DMS114 treated with DMSO at 0.1 percent for 48 hours (cell line): ENCODE measurements around the gene CFAP91.
A peak's percentile ranks its signal among the peaks of the same experiment; 100 is the strongest.

Experiments
- DNase-seq: peaks from one replicate; lab custom pipeline; 2025; ENCODE audit not compliant: unreplicated experiment; lab: John Stamatoyannopoulos, UW

Gene CFAP91

GRCh38 chr3:119702530-119703527 is at the start of gene CFAP91:
Gene CFAP91, plus strand, starts transcription at chr3:119703022. Its CDS starts 77 bp downstream, at chr3:119703099.
- DNase-seq = peak; percentile 90

DNA sequence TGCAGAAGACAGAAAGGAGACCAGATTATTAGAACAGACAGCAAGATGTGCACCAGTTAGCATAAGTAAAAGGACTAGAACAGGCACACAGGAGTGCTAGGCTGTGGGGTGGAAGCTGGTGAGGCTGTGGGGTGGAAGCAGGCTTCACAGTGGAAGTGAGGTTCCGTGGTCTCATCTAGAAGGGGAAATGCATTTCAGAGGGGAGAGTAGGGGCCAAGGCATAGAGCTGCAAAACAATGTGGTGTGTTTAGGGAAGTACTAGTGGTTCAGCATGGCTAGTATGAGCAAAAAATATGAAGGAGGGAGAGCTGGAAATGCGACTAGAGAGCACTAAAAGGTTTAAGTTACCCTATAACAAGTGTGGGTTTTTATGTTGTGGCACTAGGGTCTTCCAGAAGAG is 48.9 kb upstream of the CFAP91 start:
- no peak for DNase-seq

DNA sequence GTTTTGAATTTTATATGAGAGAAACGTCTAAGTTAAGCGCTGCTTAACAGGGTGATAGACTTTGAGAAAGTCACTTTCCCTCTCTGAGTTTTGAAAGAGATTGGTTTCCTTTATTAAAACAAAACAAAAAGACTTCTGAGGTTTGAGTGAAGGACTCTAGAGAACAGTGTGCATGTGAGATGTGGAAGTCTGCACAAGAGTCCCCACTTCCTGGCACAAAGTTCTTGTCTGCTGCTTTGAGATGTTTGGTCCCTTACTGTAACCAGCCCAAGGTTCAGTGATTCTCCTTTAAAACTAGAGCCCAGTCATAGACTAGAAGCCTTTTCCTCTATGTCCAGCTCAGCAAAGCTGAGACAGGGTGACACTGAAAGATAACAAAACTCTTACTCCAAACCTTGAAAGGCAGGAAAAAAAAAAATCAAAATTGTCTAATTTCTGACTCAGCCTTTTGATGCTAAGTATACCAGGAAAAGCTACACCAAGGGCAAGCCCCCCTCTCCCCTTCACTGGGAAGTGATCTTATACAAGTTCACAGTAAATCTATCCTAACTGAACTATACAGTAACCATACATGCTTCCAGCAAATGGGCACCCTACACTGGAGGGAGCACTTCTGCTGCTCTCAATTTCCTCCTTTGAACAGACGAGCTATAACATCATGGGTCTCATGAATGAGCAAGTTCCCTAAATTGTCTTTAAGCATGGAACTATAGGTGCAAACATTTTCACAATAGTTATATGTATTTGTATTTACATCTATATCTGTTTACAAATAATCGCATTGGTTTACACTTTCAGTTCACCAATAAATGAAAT is 44.7 kb upstream of the CFAP91 start:
- DNase-seq = no peak

DNA sequence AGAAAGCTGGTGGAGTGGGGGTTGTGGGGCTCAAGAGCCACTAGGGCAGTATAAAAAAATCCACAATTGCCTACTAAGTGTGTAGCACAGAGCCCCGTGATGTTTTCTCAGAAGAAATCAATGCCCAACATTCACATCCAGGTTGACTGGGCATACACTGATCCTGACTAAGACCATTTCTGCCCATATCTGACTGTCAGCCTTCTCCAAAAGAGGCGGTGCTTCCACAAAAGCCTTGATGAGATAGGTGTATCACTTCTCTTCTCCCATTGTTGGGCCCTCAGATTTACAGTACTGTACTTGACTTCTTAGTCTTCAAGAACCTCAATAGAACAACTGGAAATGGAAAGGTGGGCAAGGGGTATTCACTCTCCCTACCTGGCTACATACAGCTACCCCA is 43.8 kb upstream of the CFAP91 start:
- DNase-seq = no peak

DNA sequence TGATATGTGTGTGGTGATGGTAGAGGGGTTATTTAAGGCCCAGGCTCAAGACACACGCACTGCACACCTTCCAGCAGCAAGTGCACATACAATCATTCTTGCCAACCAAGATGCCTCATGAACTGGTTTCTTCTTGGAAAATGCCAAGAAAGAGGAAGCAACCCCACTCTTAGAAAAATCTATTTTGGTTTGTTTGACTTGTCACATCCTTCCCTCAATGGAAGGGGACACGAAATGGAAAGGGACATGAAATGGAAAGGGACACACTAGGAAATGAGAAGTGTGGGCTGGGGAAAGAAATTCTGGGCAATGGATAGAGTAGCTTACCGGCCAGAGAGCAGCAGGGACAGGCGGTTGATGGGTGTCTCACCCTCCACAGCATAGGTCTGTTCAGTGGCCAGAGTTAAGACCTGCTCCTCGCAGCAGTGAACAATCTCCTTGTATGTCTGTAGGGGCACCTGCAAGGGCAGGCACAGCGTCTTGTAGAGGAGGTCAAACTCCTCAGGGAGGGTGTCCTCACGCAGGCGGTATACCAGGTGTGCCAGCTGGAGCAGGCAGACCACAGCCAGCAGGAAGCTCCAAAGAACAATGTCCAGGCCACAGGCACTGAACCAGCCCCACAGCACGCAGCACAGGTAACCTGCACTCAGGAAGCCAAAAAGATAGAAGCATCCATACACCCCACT is 43.1 kb upstream of the CFAP91 start:
- DNase-seq = no peak

- DNase-seq = no peak
Measured at GRCh38 chr3:119660474-119661440, 42.1 kb upstream of the CFAP91 start, which contains the start of gene POPDC2. Gene POPDC2, minus strand, starts transcription at chr3:119660589. Its CDS starts 166 bp downstream, at chr3:119660423.

DNA sequence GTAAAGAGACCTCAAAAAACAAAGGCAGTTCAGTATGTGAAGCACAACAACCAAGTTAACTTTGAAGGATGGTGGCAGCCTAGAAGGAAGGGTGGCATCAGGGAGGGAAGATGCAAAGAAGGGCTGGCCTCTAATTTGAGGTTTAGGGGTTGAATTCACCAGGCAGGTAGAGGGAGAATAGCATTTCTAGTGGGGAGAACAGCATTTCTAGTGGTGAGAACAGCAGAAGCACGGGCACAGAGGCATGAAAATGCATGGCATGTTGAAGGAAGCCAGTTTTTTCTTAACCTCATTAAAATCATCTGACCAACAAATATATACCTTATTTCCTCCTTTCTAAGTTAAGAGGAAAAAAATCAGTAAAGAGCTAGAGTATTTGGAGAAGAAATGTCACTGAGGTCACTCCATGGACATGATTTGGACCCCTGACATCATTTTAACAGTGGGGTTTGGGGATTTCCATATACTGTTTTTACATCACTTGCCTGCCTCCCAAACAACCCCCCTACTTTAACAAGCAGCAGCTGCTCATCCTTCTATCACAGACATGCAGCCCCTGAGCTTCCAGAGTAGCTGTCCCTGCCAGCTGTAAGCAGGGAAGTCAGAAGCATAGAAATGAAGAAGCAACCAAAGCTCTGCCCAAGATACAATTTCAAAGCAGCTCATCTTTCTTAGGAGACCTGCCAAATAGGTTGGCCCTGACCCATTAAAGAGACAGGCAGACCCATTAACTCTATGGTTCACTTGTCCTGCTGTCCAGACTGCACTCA is 40.0 kb upstream of the CFAP91 start:
- DNase-seq = no peak

- no peak for DNase-seq
Measured at GRCh38 chr3:119663885-119664284, 38.9 kb upstream of the CFAP91 start.

DNA sequence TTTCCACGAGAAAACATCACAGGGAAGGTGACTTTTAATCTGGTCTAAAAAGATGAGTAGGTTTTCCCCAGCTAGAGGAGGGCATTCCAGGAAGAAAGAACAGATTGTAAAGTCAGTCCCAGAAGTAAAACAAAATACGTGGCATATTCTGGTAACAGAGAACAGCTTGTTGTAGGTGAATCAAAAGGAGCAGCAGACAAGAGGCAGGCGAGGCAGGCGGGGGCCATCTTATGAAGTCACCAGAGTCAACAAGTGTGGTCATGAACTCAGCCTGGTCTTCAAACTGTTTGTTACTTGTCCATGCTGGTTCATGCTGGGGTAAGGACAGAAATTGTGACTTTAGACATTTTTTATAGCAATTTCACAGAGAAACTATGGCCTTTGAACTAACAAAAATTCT is 38.5 kb upstream of the CFAP91 start:
- DNase-seq = no peak

DNA sequence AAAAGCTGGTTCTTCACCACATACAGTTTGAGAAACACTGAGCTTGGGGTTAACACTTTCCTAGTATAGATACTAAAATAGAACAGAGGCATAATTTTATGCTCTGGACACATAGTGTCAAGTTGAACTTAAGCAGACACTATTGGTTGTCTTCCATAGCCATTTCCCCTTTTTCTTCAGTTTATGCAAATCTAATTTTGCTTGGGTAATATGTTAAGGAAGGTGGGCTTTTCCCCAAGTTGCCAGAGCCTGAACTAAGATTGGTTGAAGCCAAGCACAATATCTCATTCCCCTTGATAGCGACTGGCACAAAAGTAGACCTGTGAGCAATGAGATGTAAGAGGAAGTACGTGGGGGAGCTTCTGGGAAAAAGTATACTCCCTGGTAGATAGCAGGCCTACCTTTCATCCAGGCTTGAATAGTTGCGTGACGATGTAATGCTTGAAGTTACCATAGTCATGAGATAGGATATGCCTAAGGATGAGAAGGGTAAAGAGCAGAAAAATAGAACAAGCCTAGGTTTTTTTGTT is 37.9 kb upstream of the CFAP91 start:
- DNase-seq = no peak

DNA sequence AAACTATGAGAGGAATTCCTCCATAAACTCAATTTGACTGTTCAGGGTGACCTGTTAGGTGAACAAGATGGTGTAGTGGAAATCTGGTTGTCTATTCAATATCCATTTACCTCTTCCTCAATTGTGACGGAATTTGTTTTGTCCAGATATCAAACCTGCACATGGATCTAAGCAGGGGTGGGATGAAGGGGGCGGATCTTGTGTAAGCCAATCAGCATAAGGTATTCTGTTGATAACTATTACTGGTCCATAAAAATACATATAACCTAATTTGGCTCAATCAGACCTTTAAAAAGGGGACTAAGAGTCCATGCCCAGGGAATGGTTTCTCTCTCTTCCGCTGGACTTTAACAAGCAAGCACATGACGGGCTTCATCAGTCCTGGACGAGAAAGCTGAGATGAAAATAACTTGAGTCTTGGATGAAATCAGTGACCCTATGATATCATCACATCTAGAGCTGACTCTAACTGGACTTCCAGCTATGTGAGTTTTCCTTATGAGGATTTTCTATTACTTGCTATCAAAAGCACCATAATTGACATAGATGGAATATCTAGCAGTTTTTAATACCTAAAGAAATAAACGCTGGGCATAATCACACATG is 36.8 kb upstream of the CFAP91 start:
- no peak for DNase-seq

DNA sequence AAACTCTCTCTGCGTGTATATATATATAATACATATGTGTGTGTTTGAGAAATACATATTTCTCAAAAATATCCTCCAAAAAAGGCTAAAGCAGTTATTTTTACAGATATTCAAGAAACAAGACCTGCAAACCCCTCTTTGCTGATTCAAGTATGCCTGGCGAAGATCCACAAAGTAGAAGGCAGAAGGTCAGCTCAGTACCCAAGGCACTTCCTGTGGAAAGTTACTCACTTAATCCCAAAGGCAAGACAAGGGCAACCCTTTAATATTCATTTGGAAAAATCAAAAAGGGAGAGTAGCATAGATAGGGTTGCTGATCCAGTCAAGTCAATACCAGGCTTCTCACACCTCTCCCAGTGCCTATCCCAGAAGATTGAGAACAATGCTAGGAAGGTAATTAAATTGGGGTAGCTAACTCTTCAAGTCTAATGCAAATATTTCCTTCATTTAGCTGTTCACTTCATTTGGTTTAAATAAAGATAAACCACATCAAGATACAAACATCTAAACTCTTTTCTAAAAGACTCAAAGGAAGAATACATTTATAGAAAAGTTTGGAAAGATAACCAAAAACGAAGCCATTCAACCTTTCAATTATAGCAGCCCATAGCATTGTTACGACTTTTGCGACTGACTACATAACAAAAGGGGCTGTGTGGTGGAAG is 32.8 kb upstream of the CFAP91 start:
- DNase-seq = no peak

DNA sequence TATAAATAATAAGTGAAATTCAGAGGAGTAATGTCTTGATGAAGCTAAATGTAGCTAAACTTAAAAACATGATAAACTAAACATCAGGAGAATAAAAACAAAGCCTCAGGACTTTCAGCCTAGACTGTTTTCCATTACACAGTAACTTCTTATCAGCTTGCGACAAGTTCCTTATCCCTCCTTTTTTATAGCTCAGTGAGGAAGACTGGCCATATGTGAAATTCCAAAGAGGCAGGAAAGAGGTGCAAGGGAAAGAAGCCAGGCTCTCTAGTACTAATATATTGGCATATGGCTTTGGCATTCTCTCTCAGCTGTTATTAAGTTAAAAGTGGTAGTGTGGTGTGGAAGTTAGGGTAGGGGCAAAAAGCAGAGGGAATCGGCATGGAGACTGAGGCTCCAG is 30.0 kb upstream of the CFAP91 start:
- DNase-seq = no peak

GRCh38 chr3:119673875-119674274 is 28.9 kb upstream of the CFAP91 start:
- no peak for DNase-seq

DNA sequence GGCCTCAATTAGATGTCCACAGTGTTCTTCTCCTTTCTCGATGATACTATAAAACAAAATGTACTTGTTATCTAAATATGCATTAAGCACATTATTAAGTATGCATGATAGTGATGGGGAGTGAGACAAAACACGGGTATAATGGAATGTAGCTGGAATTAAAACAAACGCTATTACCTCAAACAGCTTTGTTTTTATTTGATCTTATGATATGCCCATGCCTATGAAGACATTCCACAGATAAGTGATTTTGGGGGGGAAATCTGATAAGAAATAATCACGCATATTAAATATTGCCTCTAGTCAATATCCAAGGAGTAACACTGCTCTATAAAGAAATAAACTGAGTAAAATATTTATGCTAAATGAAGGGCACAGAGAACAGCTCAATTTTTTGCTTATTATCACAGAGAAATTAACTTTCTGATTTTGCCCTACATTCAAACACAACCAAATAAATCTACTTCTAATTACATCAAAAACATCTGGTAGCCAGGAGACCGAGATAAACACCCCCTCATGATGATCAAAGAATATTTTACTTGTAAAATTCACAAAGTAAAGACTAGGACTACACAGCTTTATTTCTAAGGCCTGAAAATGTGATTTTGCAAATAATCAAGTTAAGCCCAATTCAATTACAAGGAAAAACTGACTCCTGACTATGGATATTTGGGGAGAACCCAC is 27.5 kb upstream of the CFAP91 start:
- DNase-seq = no peak

DNA sequence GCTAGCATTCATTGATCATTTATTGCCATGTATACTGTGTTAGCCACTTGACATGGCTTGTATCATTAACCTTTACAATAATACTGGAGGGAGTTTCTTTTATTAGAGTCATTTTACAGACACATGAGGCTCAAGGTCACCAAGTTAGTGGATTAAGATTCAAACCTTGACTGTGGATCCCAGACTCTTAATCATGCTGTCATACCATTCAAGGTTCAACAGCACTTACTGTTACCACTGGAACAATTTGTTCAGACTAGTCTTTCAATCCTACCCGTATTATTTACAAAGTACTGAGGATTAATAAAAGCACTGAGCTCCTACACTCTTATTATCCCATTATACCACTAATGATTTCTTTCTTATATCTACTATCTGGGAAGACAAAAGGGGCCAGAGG is 26.8 kb upstream of the CFAP91 start:
- no peak for DNase-seq
